Activated CD8-positive, alpha-beta memory T cell treated with anti-CD3 and anti-CD28 coated beads for 24 hours (primary cell): ENCODE data around the gene B3GALNT1.

Experiments
- DNase-seq: peaks from one replicate; pipeline ENCODE4 v3.0.0-alpha.2; 2020

Gene B3GALNT1

GRCh38 chr3:161104561-161105551 lies at the start of gene B3GALNT1:
Gene B3GALNT1, minus strand, starts transcription at chr3:161105349. Its CDS starts 18,595 bp downstream, at chr3:161086754.
- DNase-seq: peak; percentile 73

- DNase-seq: no peak
Measured at GRCh38 chr3:161153480-161153879, 48.3 kb upstream of the B3GALNT1 start.

DNA sequence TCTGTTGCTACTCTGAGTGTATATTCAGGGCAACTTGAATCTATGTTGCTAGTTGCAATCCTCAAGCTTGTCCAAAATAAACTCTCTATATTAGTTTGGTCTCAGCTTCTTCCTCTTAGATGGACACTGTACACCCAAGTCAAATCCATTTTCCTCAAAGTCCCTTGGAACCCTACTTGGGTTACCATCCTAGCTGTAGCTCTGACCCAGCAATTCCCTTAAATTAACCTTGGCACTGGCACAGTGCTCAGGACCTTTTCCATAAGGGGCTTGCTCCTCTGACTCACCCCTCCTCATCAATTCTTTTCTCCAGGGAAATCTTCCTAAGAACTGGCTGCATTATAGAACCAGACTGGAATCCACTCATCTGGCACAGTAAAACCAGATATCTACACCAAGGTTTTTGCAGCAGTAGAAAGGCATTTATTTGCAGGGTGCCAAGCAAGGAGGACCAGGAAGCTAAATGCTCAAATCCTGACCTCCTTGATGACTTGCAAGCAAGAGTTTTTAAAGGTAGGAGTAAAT lies 44.9 kb upstream of the B3GALNT1 start:
- no peak for DNase-seq

DNA sequence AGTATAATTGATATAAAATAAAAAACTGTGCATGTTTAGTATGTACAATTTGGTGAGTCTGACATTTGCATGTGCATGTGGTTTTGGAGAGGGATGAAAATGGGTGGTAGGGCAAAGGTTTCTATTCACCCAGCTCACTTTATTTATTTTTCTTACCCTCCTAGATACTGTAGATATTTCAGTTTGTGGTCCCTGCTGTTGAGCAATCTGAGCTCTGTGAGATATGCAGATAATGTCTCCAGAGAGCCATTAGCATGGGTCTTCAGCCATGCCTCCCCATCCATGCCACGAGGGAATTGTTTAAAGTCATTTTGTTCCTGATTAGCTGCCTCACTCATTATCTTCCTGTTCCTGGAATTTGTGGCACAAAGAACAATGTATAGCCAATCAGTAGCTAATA lies 44.4 kb upstream of the B3GALNT1 start:
- DNase-seq: no peak

GRCh38 chr3:161148832-161149475 lies 43.8 kb upstream of the B3GALNT1 start:
- DNase-seq: no peak

GRCh38 chr3:161142486-161142885 lies 37.3 kb upstream of the B3GALNT1 start:
- DNase-seq: no peak

- DNase-seq: no peak
Measured at GRCh38 chr3:161139686-161140085, 34.5 kb upstream of the B3GALNT1 start.

GRCh38 chr3:161137260-161137659 lies 32.1 kb upstream of the B3GALNT1 start:
- no peak for DNase-seq

- no peak for DNase-seq
Measured at GRCh38 chr3:161132391-161132790, 27.2 kb upstream of the B3GALNT1 start.

GRCh38 chr3:161126495-161126894 lies 21.3 kb upstream of the B3GALNT1 start:
- no peak for DNase-seq

DNA sequence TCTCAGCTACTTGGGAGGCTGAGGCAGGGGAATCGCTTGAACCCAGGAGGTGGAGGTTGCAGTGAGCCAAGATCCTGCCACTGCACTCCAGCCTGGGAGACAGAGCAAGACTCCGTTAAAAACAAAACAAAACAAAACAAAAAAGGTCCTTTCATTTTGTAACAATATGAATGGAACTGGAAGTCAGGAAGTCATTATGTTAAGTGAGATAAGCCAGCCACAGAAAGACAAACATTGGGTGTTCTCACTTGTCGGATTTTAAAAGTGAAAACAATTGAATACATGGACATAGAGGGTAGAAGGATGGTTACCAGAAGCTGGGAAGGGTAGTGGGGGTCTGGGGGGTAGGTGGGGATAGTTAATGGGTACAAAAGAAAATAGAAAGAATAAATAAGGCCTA lies 12.5 kb upstream of the B3GALNT1 start:
- DNase-seq: no peak

- no peak for DNase-seq
Measured at GRCh38 chr3:161108840-161109239, 3.7 kb upstream of the B3GALNT1 start.

- DNase-seq: no peak
Measured at GRCh38 chr3:161107311-161107710, 2.2 kb upstream of the B3GALNT1 start.

DNA sequence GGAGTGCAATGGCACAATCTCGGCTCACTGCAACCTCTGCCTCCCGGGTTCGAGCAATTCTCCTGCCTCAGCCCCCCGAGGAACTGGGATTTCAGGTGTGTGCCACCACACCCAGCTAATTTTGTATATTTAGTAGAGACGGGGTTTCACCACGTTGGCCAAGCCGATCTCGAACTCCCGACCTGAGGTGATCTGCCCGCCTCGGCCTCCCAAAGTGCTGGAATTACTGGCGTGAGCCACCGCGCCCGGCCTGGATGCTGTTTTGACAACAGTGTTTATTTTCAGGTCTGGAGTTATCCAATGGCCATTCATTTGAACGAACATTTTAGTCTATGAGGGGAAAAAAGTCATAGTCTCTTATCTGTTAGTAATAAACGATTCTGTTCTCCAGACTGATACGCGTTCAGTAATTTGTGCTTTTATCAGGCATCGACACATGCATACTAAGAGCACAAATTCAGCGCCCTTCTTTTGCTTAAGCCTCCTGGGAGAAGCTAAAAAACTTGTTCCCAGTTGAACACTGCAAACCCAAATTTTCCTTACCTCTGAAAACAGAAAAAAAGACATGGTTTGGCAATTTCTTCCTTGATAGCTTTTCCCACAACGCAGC lies 1.3 kb downstream of the B3GALNT1 start:
- DNase-seq: no peak

DNA sequence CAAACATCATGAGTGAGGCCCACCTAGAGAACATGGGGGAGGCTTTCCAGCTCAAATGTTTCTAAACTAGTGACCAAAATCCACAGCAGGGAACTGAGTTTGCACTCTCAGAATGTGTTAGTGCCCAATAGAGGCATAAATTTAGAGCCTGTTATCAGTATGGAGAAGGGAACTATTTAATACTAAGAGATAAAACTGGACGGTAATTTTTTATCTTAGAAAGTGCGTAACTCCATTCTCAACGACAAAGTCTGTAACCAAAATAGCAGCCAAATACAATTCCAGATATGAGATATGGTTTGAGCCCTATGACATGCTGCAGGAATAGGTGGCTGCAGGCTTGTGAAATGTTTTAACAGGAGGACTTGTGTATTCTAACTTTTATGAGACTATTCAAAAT lies 3.5 kb downstream of the B3GALNT1 start:
- DNase-seq: no peak

DNA sequence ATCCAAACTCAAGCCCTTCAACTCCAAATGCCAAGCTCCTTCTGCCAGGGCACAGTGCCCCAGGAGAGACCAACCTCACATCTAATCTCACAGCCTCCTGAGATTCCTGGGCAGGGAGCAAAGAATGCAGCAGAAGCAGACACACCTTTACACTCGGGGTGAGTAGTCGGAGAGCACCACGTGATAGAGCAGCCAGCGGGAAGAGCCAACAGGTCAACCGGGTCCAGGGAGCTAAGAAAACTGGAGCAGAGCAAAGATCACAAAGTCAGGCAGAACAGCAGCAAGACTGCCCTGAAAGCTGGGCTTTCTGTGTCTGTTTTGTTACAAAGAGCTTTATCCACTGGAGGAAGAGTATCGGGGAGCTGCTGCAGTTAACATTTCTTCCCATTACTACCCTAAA lies 4.2 kb downstream of the B3GALNT1 start:
- no peak for DNase-seq

DNA sequence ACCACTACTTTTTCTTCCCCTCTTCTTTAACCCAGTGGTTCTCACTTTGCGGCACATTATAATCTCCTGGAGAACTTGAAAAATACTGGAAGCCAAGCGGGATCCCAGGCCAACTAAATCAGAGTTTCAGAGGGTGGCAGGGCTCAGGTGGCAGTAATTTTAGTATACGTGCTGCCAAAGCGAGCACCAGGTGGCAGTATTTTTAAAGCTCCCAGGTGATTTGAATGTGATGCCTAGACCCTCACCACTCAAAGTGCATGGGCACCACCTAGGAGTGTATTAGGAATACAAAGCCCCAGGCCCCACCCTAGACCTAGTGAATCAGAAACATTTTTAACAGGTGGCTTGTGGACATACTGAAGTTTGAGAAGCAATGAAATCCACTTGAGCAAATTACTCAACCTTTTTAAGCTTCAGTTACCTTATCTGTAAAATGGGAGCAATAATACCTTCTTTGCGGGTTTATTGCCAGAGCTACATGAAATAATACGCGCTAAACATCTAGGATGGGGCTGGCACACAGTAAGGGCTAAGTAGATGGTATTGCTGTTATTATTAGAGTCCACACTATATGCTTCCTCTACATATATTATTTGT lies 8.3 kb downstream of the B3GALNT1 start:
- DNase-seq: no peak

DNA sequence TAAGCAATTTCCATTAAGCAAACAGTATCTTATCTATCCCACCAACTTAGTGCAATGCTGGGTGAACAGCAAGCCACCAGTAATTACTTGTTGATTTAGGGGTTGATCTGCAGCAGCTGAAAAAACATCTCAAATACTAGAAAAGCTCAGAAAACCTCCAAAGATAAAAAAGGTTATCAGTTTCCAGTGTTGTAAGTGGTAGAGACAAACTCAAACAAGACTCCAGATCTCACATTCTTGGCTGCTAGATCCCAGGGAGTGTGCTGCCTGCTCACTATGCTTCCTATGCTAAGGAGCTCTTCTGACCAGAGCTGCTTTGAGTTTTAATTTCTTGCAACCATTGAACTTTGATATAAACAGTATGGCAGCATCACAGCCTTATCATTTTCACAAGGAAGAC lies 11.3 kb downstream of the B3GALNT1 start:
- no peak for DNase-seq

DNA sequence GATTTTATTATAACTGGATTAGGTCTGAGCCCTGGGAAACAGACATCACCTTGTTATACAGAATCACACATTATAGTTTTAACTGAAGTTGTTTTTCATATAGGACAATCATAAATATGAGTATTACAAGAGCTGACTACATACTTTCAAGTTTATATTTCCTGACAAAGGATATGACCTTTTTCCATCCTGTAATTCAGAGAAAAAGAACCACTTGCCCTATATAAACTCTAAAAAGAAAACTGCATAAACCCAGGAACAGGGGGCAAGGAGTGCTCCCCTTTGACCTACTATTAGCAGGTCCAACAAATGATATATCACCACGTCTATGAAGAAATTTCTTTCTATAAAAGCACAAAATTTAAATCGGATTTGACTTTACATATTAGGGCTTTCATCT lies 20.9 kb downstream of the B3GALNT1 start:
- DNase-seq: no peak

- DNase-seq: no peak
Measured at GRCh38 chr3:161083131-161083530, 22.0 kb downstream of the B3GALNT1 start.

DNA sequence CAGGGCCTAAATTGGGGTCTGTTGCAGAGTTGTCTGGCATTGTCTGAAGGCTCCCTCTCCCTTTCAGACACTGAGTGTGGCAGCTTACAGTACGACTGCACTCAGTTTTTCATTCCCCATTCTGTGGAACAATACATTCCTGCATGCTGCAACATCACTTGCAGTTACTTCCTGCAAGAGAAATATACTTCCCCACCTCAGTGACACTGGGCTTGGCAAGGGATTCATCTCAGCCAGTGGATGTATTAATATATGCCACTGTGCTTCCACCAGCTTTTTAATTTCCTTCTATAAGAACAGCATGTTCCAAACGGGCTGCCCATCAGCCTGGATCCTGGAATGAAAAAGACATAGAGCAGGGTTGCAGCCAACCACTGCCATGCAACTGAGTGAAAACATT lies 23.1 kb downstream of the B3GALNT1 start:
- no peak for DNase-seq

DNA sequence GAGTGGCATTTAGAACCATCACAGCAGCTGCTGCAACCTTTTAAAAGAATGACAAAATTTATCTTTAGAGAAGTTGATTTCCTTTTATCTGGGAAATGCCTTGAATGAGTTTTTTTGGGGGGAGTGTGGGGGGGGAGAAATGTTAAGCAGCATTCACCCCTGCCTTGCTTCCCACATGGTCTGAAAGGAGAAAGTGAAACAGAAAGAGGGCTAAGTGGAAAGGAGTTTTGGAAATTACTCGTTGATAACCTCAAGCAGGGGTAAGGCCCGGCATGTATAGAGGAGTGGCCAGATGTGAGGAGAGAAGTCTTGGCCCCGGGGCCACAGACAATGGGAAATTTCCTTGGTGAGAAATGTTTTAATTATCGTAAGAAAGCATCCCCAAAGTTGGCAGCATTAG lies 23.5 kb downstream of the B3GALNT1 start:
- no peak for DNase-seq

DNA sequence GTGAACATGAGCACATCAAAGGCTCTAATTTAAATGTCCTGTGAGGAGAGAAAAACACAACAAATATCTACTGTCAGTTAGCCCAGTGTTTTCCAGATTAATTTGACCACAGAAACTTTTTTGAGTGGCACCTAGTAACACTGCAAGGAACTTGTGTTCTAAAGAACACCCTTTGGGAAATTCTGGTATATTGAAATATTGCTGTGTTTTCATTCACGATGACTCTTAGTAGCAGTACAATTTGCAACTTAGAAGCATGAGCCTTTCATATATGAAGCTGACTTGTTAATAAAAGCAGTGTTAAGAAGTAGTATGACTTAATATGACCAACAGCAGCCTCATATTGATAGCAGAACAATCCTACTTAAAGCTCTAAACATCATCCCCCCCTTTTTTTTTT lies 32.0 kb downstream of the B3GALNT1 start:
- DNase-seq: no peak
